ENCODE data around the gene NANOS2. TPM values are rescaled to one million over a fixed set of nuclear protein-coding genes. Genes with fewer than 3 reads are reported as not detected.

NANOS2 gene
- total and polyA plus RNA-seq, 9 of the 15 experiments (the other 6 are each of a cell fraction or from before 2014, with no cell fraction given) = not detected

DNA sequence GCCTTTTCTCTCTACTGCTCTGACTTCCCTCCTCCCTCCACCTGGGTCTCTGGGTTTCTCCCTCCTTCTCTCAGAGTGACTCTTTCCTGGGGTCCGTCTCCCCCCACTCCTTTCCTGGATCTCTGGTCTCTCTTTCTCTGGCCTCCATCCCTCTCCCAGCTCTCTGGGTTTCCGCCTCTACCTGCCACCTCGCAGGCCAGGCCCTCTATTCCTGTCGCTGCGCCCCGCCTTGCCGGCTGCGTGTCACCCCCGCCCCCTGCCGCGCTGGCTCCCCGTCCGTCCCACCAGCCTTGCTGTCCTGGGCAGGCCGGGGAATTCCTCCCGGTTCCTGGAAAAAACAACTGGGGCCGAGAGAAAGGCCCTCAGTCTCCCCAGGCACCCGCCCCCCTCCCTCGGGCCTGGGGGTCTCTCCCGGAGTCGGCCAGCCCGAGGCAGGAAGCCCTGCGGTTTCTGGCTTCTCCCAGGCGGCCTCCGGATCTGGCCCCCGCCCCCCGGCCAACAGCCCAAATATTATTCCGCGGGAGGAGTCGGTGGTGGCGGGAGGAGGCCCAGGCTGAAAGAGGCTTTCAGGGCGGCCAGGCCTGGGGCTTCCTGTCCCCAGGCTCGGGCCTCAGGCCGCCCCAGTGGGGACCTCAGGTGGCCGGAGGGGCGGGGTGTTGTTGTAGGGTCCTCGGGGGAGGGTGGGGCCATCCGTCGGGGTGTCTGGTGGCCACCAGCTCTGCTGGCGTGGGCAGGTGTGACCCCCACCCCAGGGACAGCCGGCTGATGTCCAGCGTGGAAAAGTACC is 38.0 kb downstream of the NANOS2 start (continued):
- TF ChIP-seq BRF1 (IDR thresholded peaks at IDR 0.05; ENCODE audit: borderline replicate concordance, extremely low read depth, insufficient read length) (no peak), ZNF507 (tag; conservative IDR thresholded peaks at IDR 0.05) (no peak), TEAD1 (CRISPR knock-in tag; IDR thresholded peaks at IDR 0.05) (no peak), ZNF384 (IDR thresholded peaks at IDR 0.05; ENCODE audit: low read depth, low read length) (no peak), DIDO1 (tag; IDR thresholded peaks at IDR 0.05; ENCODE audit: low read depth) (peak; percentile 33; the same call in 1 of the 2 replicates), ATF1 (CRISPR knock-in tag; IDR thresholded peaks at IDR 0.05) (no peak), ATF1 (tag; IDR thresholded peaks at IDR 0.05) (peak; percentile 66), ZBTB7A (IDR thresholded peaks at IDR 0.05; ENCODE audit: borderline replicate concordance, control insufficient read depth, low read depth, low read length) (peak; percentile 70; the same call in 1 of the 2 replicates), PHB2 (IDR thresholded peaks at IDR 0.05; ENCODE audit: low read depth) (peak; percentile 52; the same call in 1 of the 2 replicates), MCM3 (IDR thresholded peaks at IDR 0.05) (no peak), SIX5 (IDR thresholded peaks at IDR 0.05; ENCODE audit: borderline replicate concordance in 1 of 2, insufficient read depth in 1 of 2, low read depth in 1 of 2, low read length in 2 of 2) (no peak), MAZ (CRISPR knock-in tag; conservative IDR thresholded peaks at IDR 0.05 in 1 of 2, IDR thresholded peaks at IDR 0.05 in 1 of 2) (peak; percentile 73 to 74; a peak in 3 of 4 replicates), SMAD1 (IDR thresholded peaks at IDR 0.05; ENCODE audit: low read depth, low read length, partially characterized antibody) (no peak), CEBPG (CRISPR knock-in tag; IDR thresholded peaks at IDR 0.05) (no peak), CEBPG (tag; conservative IDR thresholded peaks at IDR 0.05 in 1 of 2, IDR thresholded peaks at IDR 0.05 in 1 of 2) (no peak), HMGN3 (IDR thresholded peaks at IDR 0.05; ENCODE audit: borderline replicate concordance, extremely low read depth, insufficient read length, low read depth, low read length) (peak; percentile 51), STAG1 (CRISPR knock-in tag; IDR thresholded peaks at IDR 0.05; ENCODE audit: borderline replicate concordance) (no peak), E2F3 (CRISPR knock-in tag; IDR thresholded peaks at IDR 0.05) (no peak), NRF1 (conservative IDR thresholded peaks at IDR 0.05 in 1 of 2, IDR thresholded peaks at IDR 0.05 in 1 of 2) (peak in 1 of 2 experiments; percentile 58; a peak in 3 of 4 replicates)
- TF ChIP-seq, protein P1, sequence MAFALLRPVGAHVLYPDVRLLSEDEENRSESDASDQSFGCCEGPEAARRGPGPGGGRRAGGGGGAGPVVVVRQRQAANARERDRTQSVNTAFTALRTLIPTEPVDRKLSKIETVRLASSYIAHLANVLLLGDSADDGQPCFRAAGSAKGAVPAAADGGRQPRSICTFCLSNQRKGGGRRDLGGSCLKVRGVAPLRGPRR (CRISPR knock-in tag; IDR thresholded peaks at IDR 0.05) = no peak
- TF ChIP-seq, protein P2, sequence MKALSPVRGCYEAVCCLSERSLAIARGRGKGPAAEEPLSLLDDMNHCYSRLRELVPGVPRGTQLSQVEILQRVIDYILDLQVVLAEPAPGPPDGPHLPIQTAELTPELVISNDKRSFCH (CRISPR knock-in tag; IDR thresholded peaks at IDR 0.05) = no peak
- TF ChIP-seq, protein P2 (tag; IDR thresholded peaks at IDR 0.05) = 0 out of 2 replicates have a peak, but pooled peaks have one; percentile 48
- TF ChIP-seq, protein P3, sequence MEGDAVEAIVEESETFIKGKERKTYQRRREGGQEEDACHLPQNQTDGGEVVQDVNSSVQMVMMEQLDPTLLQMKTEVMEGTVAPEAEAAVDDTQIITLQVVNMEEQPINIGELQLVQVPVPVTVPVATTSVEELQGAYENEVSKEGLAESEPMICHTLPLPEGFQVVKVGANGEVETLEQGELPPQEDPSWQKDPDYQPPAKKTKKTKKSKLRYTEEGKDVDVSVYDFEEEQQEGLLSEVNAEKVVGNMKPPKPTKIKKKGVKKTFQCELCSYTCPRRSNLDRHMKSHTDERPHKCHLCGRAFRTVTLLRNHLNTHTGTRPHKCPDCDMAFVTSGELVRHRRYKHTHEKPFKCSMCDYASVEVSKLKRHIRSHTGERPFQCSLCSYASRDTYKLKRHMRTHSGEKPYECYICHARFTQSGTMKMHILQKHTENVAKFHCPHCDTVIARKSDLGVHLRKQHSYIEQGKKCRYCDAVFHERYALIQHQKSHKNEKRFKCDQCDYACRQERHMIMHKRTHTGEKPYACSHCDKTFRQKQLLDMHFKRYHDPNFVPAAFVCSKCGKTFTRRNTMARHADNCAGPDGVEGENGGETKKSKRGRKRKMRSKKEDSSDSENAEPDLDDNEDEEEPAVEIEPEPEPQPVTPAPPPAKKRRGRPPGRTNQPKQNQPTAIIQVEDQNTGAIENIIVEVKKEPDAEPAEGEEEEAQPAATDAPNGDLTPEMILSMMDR (IDR thresholded peaks at IDR 0.05 in 2 of 3, conservative IDR thresholded peaks at IDR 0.05 in 1 of 3; ENCODE audit: insufficient read depth in 2 of 3, low read depth in 1 of 3, low read length in 3 of 3) = no peak
- TF ChIP-seq, protein P4, sequence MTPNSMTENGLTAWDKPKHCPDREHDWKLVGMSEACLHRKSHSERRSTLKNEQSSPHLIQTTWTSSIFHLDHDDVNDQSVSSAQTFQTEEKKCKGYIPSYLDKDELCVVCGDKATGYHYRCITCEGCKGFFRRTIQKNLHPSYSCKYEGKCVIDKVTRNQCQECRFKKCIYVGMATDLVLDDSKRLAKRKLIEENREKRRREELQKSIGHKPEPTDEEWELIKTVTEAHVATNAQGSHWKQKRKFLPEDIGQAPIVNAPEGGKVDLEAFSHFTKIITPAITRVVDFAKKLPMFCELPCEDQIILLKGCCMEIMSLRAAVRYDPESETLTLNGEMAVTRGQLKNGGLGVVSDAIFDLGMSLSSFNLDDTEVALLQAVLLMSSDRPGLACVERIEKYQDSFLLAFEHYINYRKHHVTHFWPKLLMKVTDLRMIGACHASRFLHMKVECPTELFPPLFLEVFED (CRISPR knock-in tag; conservative IDR thresholded peaks at IDR 0.05) = 0 out of 2 replicates have a peak, but pooled peaks have one; percentile 73

Data from K562 (cell line).